Endothelial cell of umbilical vein (primary cell): ENCODE measurements around the gene MRPL21. TPM values are rescaled to one million over a fixed set of nuclear protein-coding genes. Genes with fewer than 3 reads are reported as not detected.
A peak's percentile ranks its signal among the peaks of the same experiment; 100 is the strongest.

Experiments used
- BruUV-seq: library from RNA; stranded (reverse); fragments of 400-500 nt; replicated peaks from 2 replicates; lab custom pipeline; 2021; lab: Mats Ljungman, UMichigan
- CTCF ChIA-PET: fragments of 300-600, 350-600 bp; sonication (Branson Sonifier 250); formaldehyde crosslinking; loops from one replicate; lab custom pipeline; 2021; ENCODE audit warnings: antibody characterized with exemption, inconsistent platforms; lab: Charles Lee
- POLR2A ChIA-PET: fragments of 300-600, 350-600 bp; sonication (Branson Sonifier 250); formaldehyde crosslinking; loops from one replicate; lab custom pipeline; 2021; ENCODE audit warnings: antibody characterized with exemption, inconsistent platforms; lab: Charles Lee
- DNase-seq: peaks from one replicate; pipeline ENCODE4 v3.0.0-alpha.2; 2011; ENCODE audit warnings: low read depth, low spot score
- FAIRE-seq: peaks from 2 replicates; lab custom pipeline; 2011; peaks lifted over from hg19 to GRCh38; lab: Jason Lieb, UNC
- H2AFZ ChIP-seq: 2 replicates; pipeline ENCODE4 v1.6.0; 2012; ENCODE audit warnings: low read depth, low read length, control low read depth, inconsistent platforms
- H3K27ac ChIP-seq: 2 replicates; pipeline ENCODE4 v1.5.1; 2011; ENCODE audit warnings: low read depth, mild to moderate bottlenecking, control low read depth, low read length, moderate library complexity; ENCODE audit not compliant: insufficient read depth
- H3K27me3 ChIP-seq, 2 experiments: 2 replicates each; pipeline versions ENCODE4 v1.6.0 to v1.6.1; 2011; ENCODE audit warnings: low read length in 2 of 2, mixed read lengths in 1 of 2; ENCODE audit not compliant: control insufficient read depth in 2 of 2, insufficient read depth in 2 of 2
- H3K36me3 ChIP-seq, 2 experiments: 2 replicates in 1 of 2; 3 replicates in 1 of 2; pipeline ENCODE4 v1.5.1; 2011; ENCODE audit warnings: low read length in 2 of 2, mild to moderate bottlenecking in 1 of 2, moderate library complexity in 1 of 2; ENCODE audit not compliant: control insufficient read depth in 2 of 2, insufficient read depth in 2 of 2; ENCODE audit errors: extremely low read depth in 1 of 2
- H3K4me1 ChIP-seq: 3 replicates; pipeline ENCODE4 v1.5.1; 2011; ENCODE audit warnings: mild to moderate bottlenecking, low read length; ENCODE audit not compliant: control insufficient read depth, insufficient read depth; ENCODE audit errors: extremely low read depth
- H3K4me2 ChIP-seq: 2 replicates; pipeline ENCODE4 v1.6.1; 2011; ENCODE audit warnings: low read length, control low read depth, mixed read lengths; ENCODE audit not compliant: insufficient read depth
- H3K4me3 ChIP-seq, 3 experiments: fragments of 200-600 bp in 1 of 3; sonication (generic), shearing (Covaris generic) in 1 of 3; replicated peaks in 1 of 3; 2 replicates each; pipeline ENCODE4 v1.5.1; 2011 to 2016; ENCODE audit warnings: control low read depth in 3 of 3, low read length in 3 of 3, mild to moderate bottlenecking in 2 of 3, inconsistent platforms in 1 of 3, low read depth in 1 of 3, moderate library complexity in 1 of 3; ENCODE audit not compliant: insufficient read depth in 1 of 3
- H3K79me2 ChIP-seq: 2 replicates; pipeline ENCODE4 v1.6.0; 2012; ENCODE audit warnings: low read length, inconsistent platforms; ENCODE audit not compliant: control insufficient read depth, insufficient read depth
- H3K9ac ChIP-seq: replicated peaks from 2 replicates; pipeline ENCODE3; 2011; ENCODE audit warnings: low read length, control low read depth; ENCODE audit not compliant: insufficient read depth; ENCODE audit errors: extremely low read depth
- H3K9me1 ChIP-seq: replicated peaks from 3 replicates; pipeline ENCODE4 v1.6.0; 2011; ENCODE audit warnings: mild to moderate bottlenecking, low read length; ENCODE audit not compliant: control insufficient read depth, insufficient read depth; ENCODE audit errors: extremely low read depth
- H3K9me3 ChIP-seq: replicated peaks from 2 replicates; pipeline ENCODE4 v1.5.1; 2012; ENCODE audit warnings: low read length, inconsistent platforms; ENCODE audit not compliant: control insufficient read depth, insufficient read depth
- H4K20me1 ChIP-seq: replicated peaks from 2 replicates; pipeline ENCODE3; 2011; ENCODE audit warnings: mild to moderate bottlenecking, low read length; ENCODE audit not compliant: control insufficient read depth, insufficient read depth; ENCODE audit errors: extremely low read depth
- EZH2 ChIP-seq: IDR thresholded peaks from 2 replicates; pipeline ENCODE4 v1.6.1; 2012; ENCODE audit warnings: borderline replicate concordance, low read depth, mild to moderate bottlenecking, moderate library complexity, low read length, inconsistent platforms; ENCODE audit not compliant: severe bottlenecking
- FOS ChIP-seq: IDR thresholded peaks from 2 replicates; pipeline ENCODE4 v1.6.1; 2011; ENCODE audit warnings: mild to moderate bottlenecking, low read length, moderate library complexity, borderline replicate concordance; ENCODE audit not compliant: insufficient read depth
- GATA2 ChIP-seq: IDR thresholded peaks from 2 replicates; pipeline ENCODE4 v1.7.0; 2011; ENCODE audit warnings: low read depth, mild to moderate bottlenecking, moderate library complexity, mixed read lengths, low read length; ENCODE audit not compliant: insufficient read length, insufficient read depth
- JUN ChIP-seq: IDR thresholded peaks from 2 replicates; pipeline ENCODE4 v1.6.1; 2011; ENCODE audit warnings: borderline replicate concordance, low read depth; ENCODE audit not compliant: insufficient read length, insufficient read depth
- MAX ChIP-seq: IDR thresholded peaks from 2 replicates; pipeline ENCODE4 v1.6.1; 2011; ENCODE audit not compliant: insufficient read depth, insufficient read length
- MYC ChIP-seq: IDR thresholded peaks from one replicate; pipeline ENCODE4 v1.6.1; 2011; ENCODE audit warnings: mild to moderate bottlenecking, low read depth, low read length
- POLR2A ChIP-seq: IDR thresholded peaks from 2 replicates; pipeline ENCODE4 v1.6.1; 2012; ENCODE audit warnings: low read depth, mild to moderate bottlenecking, control low read depth, low read length
- POLR2AphosphoS5 ChIP-seq: IDR thresholded peaks from 2 replicates; pipeline ENCODE4 v1.6.1; 2012; ENCODE audit warnings: low read depth, mild to moderate bottlenecking, control low read depth, low read length, moderate library complexity; ENCODE audit not compliant: insufficient read depth
- dilution Hi-C: fragments of 300-500 bp; cut with MboI; formaldehyde crosslinking; loops from one replicate; pipeline ENCODE4 v1.15.0; 2019; ENCODE audit warnings: low sequenced_read_pairs; ENCODE audit not compliant: extremely low pct_ligation_motif_present
- intact Hi-C: fragments of 100-400 bp; cut with micrococcal nuclease; formaldehyde crosslinking; loops from one replicate; pipeline ENCODE4 v1.10.0; 2022
- polyA plus RNA-seq, 4 experiments: library from polyadenylated mRNA; depleted of rRNA in 3 of 4; stranded (reverse) in 3 of 4; unstranded in 1 of 4; fragments of >200 nt; gene quantifications; 2 replicates each; pipeline versions ENCODE4 v1.2.1 to v1.2.3, GENCODE V29; 2011 to 2012; ENCODE audit warnings: missing spikeins in 1 of 4
- total RNA-seq: library from RNA; stranded (reverse); gene quantifications from 2 replicates; pipeline ENCODE4 v1.2.3, GENCODE V29; 2021
- TF ChIP-seq, protein P1 (sequence below), 2 donors: IDR thresholded peaks; 1 replicate in 1 of 2; 2 replicates in 1 of 2; pipeline ENCODE4 v1.5.1; 2011; ENCODE audit warnings: low read length in 2 of 2, mild to moderate bottlenecking in 2 of 2, moderate library complexity in 2 of 2, control low read depth in 1 of 2, inconsistent platforms in 1 of 2, low read depth in 1 of 2; ENCODE audit not compliant: insufficient read depth in 1 of 2; ENCODE audit errors: extremely low read depth in 1 of 2

MRPL21 gene
- total and polyA plus RNA-seq, 2 donors (not counting 3 experiments of a cell fraction or from before 2014, with no cell fraction given), result 52.2 to 65.5 TPM

GRCh38 chr11:68912254-68912653, 8.6 kb upstream of the MRPL21 start:
- Histone ChIP-seq H3K9ac (no peak overlapping the region), H3K4me2 (no peak overlapping the region), H4K20me1 (no peaks in the 10 kb centered on the region), H3K27me3 (no peaks in the 10 kb centered on the region), H3K9me3 (no peaks in the 10 kb centered on the region), H3K79me2 (no peaks in the 10 kb centered on the region), H3K9me1 (no peaks in the 10 kb centered on the region), H3K4me3 (no peak overlapping the region), H2AFZ (no peak overlapping the region), H3K4me1 (no peaks in the 10 kb centered on the region), H3K27ac (no peak overlapping the region), H3K36me3 (peaks cover 10 to 47% of the 10 kb centered on the region in 2 experiments)
- TF ChIP-seq FOS (no peak), GATA2 (peak; percentile 45)
- FAIRE-seq, result peak; percentile 72
- CTCF ChIA-PET, result no interaction called here
- POLR2A ChIA-PET, result no interaction called here
- BruUV-seq, result no TSS peak
- intact Hi-C loops (no loop called here), dilution Hi-C loops (no loop called here)
- no peak for DNase-seq

GRCh38 chr11:68911731-68912130, 8.1 kb upstream of the MRPL21 start:
- ChIA-PET CTCF (no interaction called here), POLR2A (no interaction called here)
- no peaks in the 10 kb centered on the region for H3K9me3 ChIP-seq
- H2AFZ ChIP-seq, result no peak overlapping the region
- H3K27ac ChIP-seq, result no peak overlapping the region
- dilution Hi-C loops (no loop called here), intact Hi-C loops (no loop called here)
- no peaks in the 10 kb centered on the region for H3K27me3 ChIP-seq
- no peak for FAIRE-seq
- TF ChIP-seq, protein P1, sequence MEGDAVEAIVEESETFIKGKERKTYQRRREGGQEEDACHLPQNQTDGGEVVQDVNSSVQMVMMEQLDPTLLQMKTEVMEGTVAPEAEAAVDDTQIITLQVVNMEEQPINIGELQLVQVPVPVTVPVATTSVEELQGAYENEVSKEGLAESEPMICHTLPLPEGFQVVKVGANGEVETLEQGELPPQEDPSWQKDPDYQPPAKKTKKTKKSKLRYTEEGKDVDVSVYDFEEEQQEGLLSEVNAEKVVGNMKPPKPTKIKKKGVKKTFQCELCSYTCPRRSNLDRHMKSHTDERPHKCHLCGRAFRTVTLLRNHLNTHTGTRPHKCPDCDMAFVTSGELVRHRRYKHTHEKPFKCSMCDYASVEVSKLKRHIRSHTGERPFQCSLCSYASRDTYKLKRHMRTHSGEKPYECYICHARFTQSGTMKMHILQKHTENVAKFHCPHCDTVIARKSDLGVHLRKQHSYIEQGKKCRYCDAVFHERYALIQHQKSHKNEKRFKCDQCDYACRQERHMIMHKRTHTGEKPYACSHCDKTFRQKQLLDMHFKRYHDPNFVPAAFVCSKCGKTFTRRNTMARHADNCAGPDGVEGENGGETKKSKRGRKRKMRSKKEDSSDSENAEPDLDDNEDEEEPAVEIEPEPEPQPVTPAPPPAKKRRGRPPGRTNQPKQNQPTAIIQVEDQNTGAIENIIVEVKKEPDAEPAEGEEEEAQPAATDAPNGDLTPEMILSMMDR (IDR thresholded peaks at IDR 0.05; ENCODE audit: extremely low read depth in 1 of 2, insufficient read depth in 1 of 2, low read depth in 1 of 2, low read length in 2 of 2), result no peak
- TF ChIP-seq JUN (no peak), POLR2A (no peak), FOS (no peak), MAX (no peak), EZH2 (no peak), POLR2AphosphoS5 (no peak), MYC (no peak), GATA2 (no peak)
- H3K79me2 ChIP-seq, result no peaks in the 10 kb centered on the region
- no peak overlapping the region for H3K4me2 ChIP-seq
- DNase-seq, result no peak
- no peaks in the 10 kb centered on the region for H3K4me1 ChIP-seq
- H3K9me1 ChIP-seq, result no peaks in the 10 kb centered on the region
- peaks cover 10 to 50% of the 10 kb centered on the region in 2 experiments for H3K36me3 ChIP-seq
- no peaks in the 10 kb centered on the region for H4K20me1 ChIP-seq
- BruUV-seq, result no TSS peak
- no peak overlapping the region for H3K4me3 ChIP-seq
- H3K9ac ChIP-seq, result no peak overlapping the region
